Retinal pigment epithelial cell (primary cell): Measurements from ENCODE around the gene OR52B6.

Source experiments
- DNase-seq: peaks from one replicate; pipeline ENCODE4 v3.0.0-alpha.2; 2010; ENCODE audit warnings: low read depth
- H3K4me3 ChIP-seq: 2 replicates; pipeline ENCODE4 v1.5.1; 2011; ENCODE audit warnings: mild to moderate bottlenecking, low read length, control low read depth, moderate library complexity
- CTCF ChIP-seq: conservative IDR thresholded peaks from 2 replicates; pipeline ENCODE4 v1.5.1; 2011; ENCODE audit warnings: low read depth, low read length, control low read depth, inconsistent platforms

OR52B6 gene

GRCh38 chr11:5580577-5580976 lies at the start of gene OR52B6:
TSS of gene OR52B6 (plus strand) at chr11:5580877. CDS start at chr11:5580877, 0 bp downstream.
- no peak for TF ChIP-seq CTCF
- no peak for DNase-seq
- H3K4me3 ChIP-seq, result no peak within 1 kb of the TSS

GRCh38 chr11:5531053-5531831 lies 49.4 kb upstream of the OR52B6 start:
- no peak for DNase-seq
- no peak overlapping the region for H3K4me3 ChIP-seq
- no peak for TF ChIP-seq CTCF

GRCh38 chr11:5534046-5534445 lies 46.6 kb upstream of the OR52B6 start:
- DNase-seq, result no peak
- no peak for TF ChIP-seq CTCF
- no peak overlapping the region for H3K4me3 ChIP-seq

GRCh38 chr11:5536482-5536881 lies 44.2 kb upstream of the OR52B6 start:
- TF ChIP-seq CTCF, result no peak
- no peak for DNase-seq
- no peak overlapping the region for H3K4me3 ChIP-seq

GRCh38 chr11:5541427-5541826 lies 39.2 kb upstream of the OR52B6 start:
- DNase-seq, result no peak
- H3K4me3 ChIP-seq, result no peak overlapping the region
- TF ChIP-seq CTCF, result no peak

GRCh38 chr11:5546457-5546856 lies 34.2 kb upstream of the OR52B6 start:
- H3K4me3 ChIP-seq, result no peak overlapping the region

More at GRCh38 chr11:5546457-5546856, 34.2 kb upstream of the OR52B6 start:
- no peak for TF ChIP-seq CTCF
- DNase-seq, result no peak
